ELF-1 (cell line): ENCODE results near the gene GPX4.

Experiments
- DNase-seq: peaks from one replicate; pipeline ENCODE4 v3.0.0-alpha.2; 2016; ENCODE audit warnings: low read depth, low spot score

The GPX4 gene

GRCh38 chr19:1103708-1104310, at the start of gene GPX4:
GPX4 (plus strand) TSS chr19:1103994; CDS start chr19:1104044, 50 bp downstream.
- DNase-seq, result peak; percentile 99

DNA sequence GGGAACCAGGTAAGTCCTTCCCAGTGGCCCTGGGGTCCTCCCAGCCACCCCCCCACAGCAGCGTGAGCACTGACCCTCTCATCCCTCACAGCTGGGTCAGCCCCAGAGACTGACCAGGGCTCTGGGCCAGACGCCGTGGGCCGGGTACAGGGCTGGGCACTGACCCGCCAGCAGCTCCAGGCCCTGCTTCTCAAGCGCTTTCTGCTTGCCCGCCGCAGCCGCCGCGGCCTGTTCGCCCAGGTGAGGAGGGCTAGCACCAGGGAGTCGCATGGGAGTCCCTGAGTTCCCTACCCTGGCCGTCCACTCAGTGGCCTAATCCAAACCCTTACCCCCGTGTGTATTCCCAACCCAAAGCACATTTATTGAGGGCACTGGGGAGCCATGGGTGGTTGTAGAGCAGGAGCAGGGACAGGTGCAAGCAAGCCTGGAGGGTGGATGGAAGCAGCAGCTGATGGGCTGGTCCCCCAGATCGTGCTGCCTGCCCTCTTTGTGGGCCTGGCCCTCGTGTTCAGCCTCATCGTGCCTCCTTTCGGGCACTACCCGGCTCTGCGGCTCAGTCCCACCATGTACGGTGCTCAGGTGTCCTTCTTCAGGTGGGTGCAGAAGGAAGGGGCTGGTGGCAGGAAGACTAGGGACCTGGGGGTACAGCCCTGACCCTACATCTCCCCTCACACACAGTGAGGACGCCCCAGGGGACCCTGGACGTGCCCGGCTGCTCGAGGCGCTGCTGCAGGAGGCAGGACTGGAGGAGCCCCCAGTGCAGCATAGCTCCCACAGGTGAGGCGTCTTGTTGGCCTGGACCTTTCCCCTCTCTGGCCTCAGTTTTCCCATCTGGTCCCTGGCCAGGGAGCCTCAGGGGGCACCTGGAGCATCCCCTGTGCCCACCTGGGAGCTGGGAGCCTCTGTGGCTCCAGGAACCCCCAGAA, 49.4 kb upstream of the GPX4 start:
- DNase-seq, result no peak

- DNase-seq, result no peak
Measured at GRCh38 chr19:1055028-1055425, 48.8 kb upstream of the GPX4 start.

DNA sequence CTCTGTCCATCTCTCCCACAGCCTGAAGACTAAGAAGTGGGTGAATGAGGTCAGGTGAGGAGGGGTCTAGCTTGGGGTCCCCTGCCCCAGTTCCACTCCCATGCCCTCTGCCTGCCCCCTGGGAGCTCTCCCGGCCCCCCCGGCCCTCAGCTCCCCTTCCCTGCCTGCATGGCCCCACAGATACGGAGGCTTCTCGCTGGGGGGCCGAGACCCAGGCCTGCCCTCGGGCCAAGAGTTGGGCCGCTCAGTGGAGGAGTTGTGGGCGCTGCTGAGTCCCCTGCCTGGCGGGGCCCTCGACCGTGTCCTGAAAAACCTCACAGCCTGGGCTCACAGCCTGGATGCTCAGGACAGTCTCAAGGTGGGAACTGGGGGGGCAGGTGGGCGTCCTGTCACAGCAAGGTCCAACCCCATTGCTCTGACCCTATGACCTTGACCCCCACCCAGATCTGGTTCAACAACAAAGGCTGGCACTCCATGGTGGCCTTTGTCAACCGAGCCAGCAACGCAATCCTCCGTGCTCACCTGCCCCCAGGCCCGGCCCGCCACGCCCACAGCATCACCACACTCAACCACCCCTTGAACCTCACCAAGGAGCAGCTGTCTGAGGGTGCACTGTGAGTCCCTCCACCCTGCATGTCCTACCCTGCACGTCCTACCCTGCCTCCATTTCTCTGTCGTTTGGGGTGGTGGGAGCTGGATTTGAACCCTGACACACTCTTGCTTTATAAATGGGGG, 47.7 kb upstream of the GPX4 start:
- no peak for DNase-seq

DNA sequence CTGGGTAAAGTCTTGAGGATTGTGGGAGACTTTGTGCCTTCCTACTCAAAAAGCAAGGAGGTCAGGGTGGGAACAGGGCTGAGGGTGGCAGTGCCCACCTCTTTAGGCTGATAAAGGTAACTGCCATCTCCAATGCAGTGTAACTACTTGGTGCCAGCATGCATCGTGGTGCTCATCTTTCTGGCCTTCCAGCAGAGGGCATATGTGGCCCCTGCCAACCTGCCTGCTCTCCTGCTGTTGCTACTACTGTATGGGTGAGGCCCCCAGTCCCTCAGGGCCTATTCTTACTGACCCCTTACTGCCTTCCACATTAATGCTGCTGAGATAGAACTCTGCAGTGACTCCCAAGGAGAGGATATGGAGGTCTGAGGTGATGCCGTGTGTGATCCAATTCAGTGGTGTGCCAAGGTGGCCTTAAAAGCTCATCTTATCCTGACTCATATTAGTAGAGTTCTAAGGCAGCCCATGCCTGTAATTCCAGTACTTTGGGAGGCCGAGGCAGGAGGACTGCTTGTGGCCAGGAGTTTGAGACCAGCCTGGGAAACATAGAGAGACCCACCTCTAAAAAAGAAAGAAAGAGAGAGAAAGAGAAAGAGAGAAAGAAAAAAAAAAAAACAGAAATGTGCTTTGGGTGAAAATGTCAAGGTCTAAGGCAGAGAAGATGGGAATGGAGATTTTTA, 46.5 kb upstream of the GPX4 start:
- no peak for DNase-seq

DNA sequence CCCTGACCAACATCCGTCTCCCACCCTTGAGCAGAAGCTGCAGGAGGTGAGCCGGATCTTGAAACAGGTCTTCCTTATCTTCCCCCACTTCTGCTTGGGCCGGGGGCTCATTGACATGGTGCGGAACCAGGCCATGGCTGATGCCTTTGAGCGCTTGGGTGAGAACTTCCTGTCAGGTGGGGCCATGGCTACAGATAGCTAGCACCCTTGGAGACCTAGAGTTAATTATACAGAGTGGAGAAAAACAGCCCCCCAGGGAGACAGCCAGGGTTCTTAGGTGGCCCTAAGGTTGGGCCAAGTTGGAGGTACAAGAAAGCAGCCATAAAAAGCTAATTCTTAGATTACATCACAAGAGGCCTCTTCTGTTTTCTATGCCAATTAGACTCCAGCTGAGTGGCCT, 45.7 kb upstream of the GPX4 start:
- DNase-seq, result no peak

DNA sequence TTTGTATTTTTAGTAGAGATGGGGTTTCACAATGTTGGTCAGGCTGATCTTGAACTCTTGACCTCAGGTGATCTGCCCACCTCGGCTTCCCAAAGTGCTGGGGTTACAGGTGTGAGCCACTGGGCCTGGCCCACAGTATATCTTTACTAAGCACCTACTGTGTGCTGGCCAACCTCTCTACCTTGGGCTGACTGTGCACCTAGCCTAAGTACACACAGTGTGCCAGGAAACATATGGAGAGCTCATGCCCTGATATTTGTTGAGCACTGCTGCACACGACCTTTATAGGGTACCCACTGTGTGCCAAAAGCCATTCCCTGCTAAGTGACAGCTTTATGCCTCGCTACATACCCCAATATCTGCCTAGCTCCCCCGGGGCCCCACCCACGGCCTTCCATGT, 43.1 kb upstream of the GPX4 start:
- no peak for DNase-seq

GRCh38 chr19:1061987-1062386, 41.8 kb upstream of the GPX4 start:
- no peak for DNase-seq

DNA sequence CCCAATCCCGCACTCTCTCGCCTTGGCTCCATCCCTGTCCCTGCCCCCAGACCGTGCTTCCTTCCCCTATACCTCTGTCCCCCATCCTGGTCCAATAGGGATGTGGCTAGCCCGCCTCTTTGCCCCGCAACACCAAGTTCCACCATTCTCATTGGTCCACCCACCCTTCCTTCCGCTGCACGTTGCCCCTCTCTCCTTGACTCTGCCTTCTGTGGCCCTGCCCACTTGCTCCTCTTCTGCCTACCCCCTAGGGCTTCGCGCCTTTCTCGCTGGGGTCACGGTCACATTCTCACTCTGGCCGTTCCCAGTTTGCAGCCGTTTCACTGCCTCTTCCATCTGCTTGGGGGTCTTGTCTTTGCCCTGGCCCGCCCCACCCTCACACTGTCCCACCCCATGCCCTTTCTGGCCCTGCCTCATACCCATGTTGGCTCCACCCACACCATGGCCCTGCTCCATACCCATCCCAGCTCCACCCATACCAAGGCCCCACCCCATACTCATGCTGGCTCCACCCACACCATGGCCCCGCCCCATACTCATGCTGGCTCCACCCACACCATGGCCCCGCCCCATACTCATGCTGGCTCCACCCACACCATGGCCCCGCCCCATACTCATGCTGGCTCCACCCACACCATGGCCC, 41.3 kb upstream of the GPX4 start:
- DNase-seq, result no peak

GRCh38 chr19:1063030-1063908, 40.5 kb upstream of the GPX4 start:
- no peak for DNase-seq

DNA sequence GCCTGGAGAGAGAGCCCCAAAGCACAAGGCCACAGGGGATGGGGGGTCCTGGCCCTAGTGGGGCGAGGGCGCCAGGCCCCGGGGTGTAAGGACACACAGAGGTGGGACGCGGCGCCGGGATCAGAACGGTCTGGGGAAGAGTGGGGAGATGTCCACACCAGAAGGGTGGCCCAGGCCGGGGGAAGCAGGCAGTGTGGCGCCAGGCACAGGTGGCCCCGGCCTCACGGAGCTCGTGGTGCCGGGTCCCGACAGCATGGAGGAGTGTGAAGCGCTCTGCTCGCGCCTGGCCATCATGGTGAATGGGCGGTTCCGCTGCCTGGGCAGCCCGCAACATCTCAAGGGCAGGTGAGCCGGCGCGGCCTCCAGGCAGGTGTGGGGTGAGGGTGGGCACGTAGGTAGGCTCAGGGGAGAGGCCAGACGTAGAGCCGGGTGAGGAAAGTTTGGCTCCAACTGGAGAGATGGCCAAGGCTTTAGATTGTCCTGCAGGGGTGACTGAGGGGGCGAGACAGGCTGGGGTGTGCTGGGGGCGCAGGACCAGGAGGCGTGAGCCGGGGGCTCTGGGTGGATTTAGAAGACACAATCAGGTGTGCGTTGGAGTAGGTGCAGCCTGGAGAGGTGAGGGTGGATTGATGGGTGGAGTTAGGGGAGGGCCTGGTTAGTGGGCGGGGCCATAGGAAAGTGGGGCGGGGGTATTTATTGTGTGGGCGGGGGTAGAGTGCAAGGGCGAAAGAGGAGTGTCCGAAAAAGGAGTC, 39.7 kb upstream of the GPX4 start:
- no peak for DNase-seq

GRCh38 chr19:1064661-1065605, 38.9 kb upstream of the GPX4 start:
- peak; percentile 85 for DNase-seq

GRCh38 chr19:1065606-1066109, 38.1 kb upstream of the GPX4 start:
- DNase-seq, result peak; percentile 84

GRCh38 chr19:1066251-1066747, 37.5 kb upstream of the GPX4 start:
- peak; percentile 80 for DNase-seq

DNA sequence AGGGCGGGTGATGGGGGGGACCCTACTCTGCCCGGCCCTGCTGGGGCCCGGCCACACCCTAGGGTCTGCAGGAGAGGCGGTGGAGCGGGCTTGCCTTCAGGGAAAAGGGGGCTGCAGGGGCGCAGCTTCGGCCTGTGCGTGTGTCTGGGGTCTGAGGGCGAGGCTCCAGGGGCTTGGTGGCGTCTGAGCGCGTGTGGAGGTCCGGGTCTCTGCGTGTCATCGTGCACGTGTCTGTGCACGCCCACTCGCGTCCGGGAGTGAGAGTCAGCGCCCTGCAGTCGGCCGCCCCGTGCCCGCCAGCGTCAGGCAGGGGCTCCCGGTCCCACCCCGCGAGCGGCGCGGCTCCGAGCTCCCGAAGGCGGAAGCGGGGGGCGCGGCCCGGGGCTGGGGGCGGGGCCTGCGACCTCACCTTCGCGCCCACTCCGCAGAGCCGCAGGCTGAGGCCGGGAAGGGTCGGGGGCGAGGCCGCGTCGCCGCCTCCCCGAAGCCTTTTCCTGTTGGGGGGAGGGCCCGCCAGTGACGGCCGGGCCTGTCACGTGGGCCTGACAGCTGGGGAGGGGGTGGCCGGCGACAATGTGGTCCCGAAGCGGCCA, 37.0 kb upstream of the GPX4 start, which contains the start of gene ARHGAP45:
TSS of gene ARHGAP45 (plus strand) at position 420 of the 593 bp plus-strand sequence. CDS start 239 bp downstream, outside the sequence.
- no peak for DNase-seq

DNA sequence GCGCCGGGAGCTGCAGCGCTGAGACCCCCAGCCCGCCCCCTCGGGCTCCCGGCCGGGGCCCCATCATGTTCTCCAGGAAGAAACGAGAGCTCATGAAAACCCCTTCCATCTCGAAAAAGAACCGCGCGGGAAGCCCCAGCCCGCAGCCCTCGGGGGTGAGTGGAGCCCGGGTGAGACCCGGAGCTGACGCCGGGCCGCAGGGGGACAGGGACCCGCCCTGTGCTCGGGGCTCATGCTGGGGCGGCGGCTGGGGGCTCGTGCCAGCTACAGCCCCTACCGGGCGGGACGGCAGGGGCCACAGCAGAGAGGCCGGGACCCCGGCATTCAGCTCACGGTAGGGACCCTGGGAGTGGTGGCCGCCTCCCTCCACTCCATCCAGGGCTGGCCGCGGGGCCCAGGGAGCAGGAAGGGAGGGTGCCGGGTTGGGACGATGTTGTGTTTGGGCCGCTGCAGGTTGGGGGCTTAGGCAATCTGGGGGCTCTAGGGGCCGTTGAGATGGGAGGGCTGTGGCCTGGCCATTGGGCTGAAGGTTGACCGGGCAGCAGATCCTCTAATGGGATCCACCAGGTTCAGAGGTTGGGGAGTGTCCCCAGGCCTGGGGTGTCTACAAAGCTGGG, 36.3 kb upstream of the GPX4 start:
- no peak for DNase-seq
